Panc1 (cell line): ENCODE measurements around the gene GLI3. TPM values are rescaled to one million over a fixed set of nuclear protein-coding genes. Genes with fewer than 3 reads are reported as not detected.

ENCODE experiments used
- ATAC-seq: fragments of 200-7000 bp; cut with Tn5 transposase; 2 replicates; pipeline ENCODE4 v1.9.1; 2020; ENCODE audit warnings: mild to moderate bottlenecking, moderate library complexity
- BruUV-seq: library from RNA; stranded (reverse); fragments of 400-500 nt; replicated peaks from 2 replicates; lab custom pipeline; 2021; lab: Mats Ljungman, UMichigan
- CTCF ChIA-PET: fragments of 300-600 bp; sonication (Branson Sonifier 250); formaldehyde crosslinking; loops from one replicate; lab custom pipeline; 2022; ENCODE audit warnings: antibody characterized with exemption; lab: Charles Lee
- POLR2A ChIA-PET: fragments of 300-600 bp; sonication (Branson Sonifier 250); formaldehyde crosslinking; loops from one replicate; lab custom pipeline; 2022; ENCODE audit warnings: antibody characterized with exemption; lab: Charles Lee
- DNase-seq: peaks from one replicate; pipeline ENCODE4 v3.0.0-alpha.2; 2010; ENCODE audit warnings: low read depth, low spot score
- H3K27ac ChIP-seq: 2 replicates; pipeline ENCODE4 v1.5.1; 2011; ENCODE audit warnings: mild to moderate bottlenecking, low read length, inconsistent platforms
- H3K27me3 ChIP-seq: fragments of 200-500 bp; sonication (Bioruptor generic); 2 replicates; pipeline ENCODE4 v1.6.0; 2014; ENCODE audit warnings: low read length, inconsistent platforms; ENCODE audit not compliant: control insufficient read depth, insufficient read depth
- H3K36me3 ChIP-seq: fragments of 200-500 bp; sonication (Bioruptor generic); 2 replicates; pipeline ENCODE4 v1.5.1; 2014; ENCODE audit warnings: inconsistent platforms, mild to moderate bottlenecking, low read length, moderate library complexity; ENCODE audit not compliant: control insufficient read depth, insufficient read depth
- H3K4me1 ChIP-seq: 2 replicates; pipeline ENCODE4 v1.5.1; 2011; ENCODE audit warnings: inconsistent platforms, mild to moderate bottlenecking, low read length, moderate library complexity; ENCODE audit not compliant: control insufficient read depth, insufficient read depth
- H3K4me3 ChIP-seq, 2 experiments: 2 replicates each; pipeline ENCODE4 v1.5.1; 2011 to 2012; ENCODE audit warnings: low read depth in 2 of 2, low read length in 2 of 2, mild to moderate bottlenecking in 2 of 2, inconsistent platforms in 1 of 2, moderate library complexity in 1 of 2
- H3K9me3 ChIP-seq: fragments of 200-500 bp; sonication (Bioruptor generic); 2 replicates; pipeline ENCODE4 v1.5.1; 2014; ENCODE audit warnings: low read depth, mild to moderate bottlenecking, inconsistent platforms, low read length, moderate library complexity; ENCODE audit not compliant: control insufficient read depth, insufficient read depth
- CTCF ChIP-seq: fragments of 450-650 bp; IDR thresholded peaks from 2 replicates; pipeline ENCODE4 v1.5.1; 2017; ENCODE audit warnings: mild to moderate bottlenecking
- POLR2AphosphoS5 ChIP-seq: IDR thresholded peaks from 2 replicates; pipeline ENCODE4 v1.6.1; 2012; ENCODE audit warnings: mild to moderate bottlenecking, low read depth, low read length, moderate library complexity
- REST ChIP-seq, 2 experiments: IDR thresholded peaks; 2 replicates each; pipeline ENCODE4 v1.6.1; 2011 to 2012; ENCODE audit warnings: low read depth in 2 of 2, control low read depth in 1 of 2, low read length in 1 of 2, mild to moderate bottlenecking in 1 of 2, moderate library complexity in 1 of 2; ENCODE audit not compliant: insufficient read depth in 1 of 2
- SIN3A ChIP-seq: IDR thresholded peaks from 2 replicates; pipeline ENCODE4 v1.6.1; 2012; ENCODE audit warnings: low read depth, mild to moderate bottlenecking, low read length, moderate library complexity, borderline replicate concordance; ENCODE audit not compliant: insufficient read depth
- TCF7L2 ChIP-seq: IDR thresholded peaks from 2 replicates; pipeline ENCODE4 v1.6.1; 2011; ENCODE audit warnings: mild to moderate bottlenecking, low read depth, low read length, inconsistent platforms
- in situ Hi-C: cut with HindIII; loops from 2 replicates; pipeline ENCODE4 v1.10.0; 2016; ENCODE audit warnings: low sequenced_read_pairs, low pct_unique_long_range_greater_than_20kb
- intact Hi-C: fragments of 100-400 bp; cut with micrococcal nuclease; formaldehyde crosslinking; loops from one replicate; pipeline ENCODE4 v1.10.0; 2022; ENCODE audit not compliant: unreplicated experiment
- total RNA-seq: library from RNA; stranded (reverse); gene quantifications from one replicate; pipeline ENCODE4 v1.2.1, GENCODE V29; 2021; ENCODE audit not compliant: unreplicated experiment

Gene GLI3
- total RNA-seq, 1 experiment from 2014 or later: 3.7 TPM

- in situ Hi-C loops (no loop called here), intact Hi-C loops (no loop called here)
- no TSS peak for BruUV-seq
- no peak overlapping the region for H3K27ac ChIP-seq
- no peaks in the 10 kb centered on the region; the same call in 1 of the 2 replicates for H3K27me3 ChIP-seq
- no peak overlapping the region for H3K4me3 ChIP-seq
- no peaks in the 10 kb centered on the region for H3K4me1 ChIP-seq
- ChIA-PET POLR2A (no interaction called here), CTCF (no interaction called here)
- H3K36me3 ChIP-seq: no peaks in the 10 kb centered on the region
- no peaks in the 10 kb centered on the region for H3K9me3 ChIP-seq
- no peak for ATAC-seq
- TF ChIP-seq CTCF (no peak), REST (IDR thresholded peaks at IDR 0.05; ENCODE audit: insufficient read depth in 1 of 2, low read depth in 2 of 2, low read length in 1 of 2) (no peak), TCF7L2 (no peak), SIN3A (no peak), POLR2AphosphoS5 (no peak)
- DNase-seq: no peak
Measured at GRCh38 chr7:42027521-42027920, 209.5 kb downstream of the GLI3 start.

- no peaks in the 10 kb centered on the region; the same call in 1 of the 2 replicates for H3K27me3 ChIP-seq
- no TSS peak for BruUV-seq
- intact Hi-C loops (no loop called here), in situ Hi-C loops (no loop called here)
- H3K36me3 ChIP-seq: no peaks in the 10 kb centered on the region
- ATAC-seq (no peak), DNase-seq (no peak)
- no peak overlapping the region for H3K4me3 ChIP-seq
- CTCF ChIA-PET: no interaction called here
- H3K4me1 ChIP-seq: no peaks in the 10 kb centered on the region
- POLR2A ChIA-PET: interaction anchor here (0.6 kb wide), 1 partner anchor 13 kb away, joined by 3 read pairs; no protein-coding TSS in a partner anchor
- TF ChIP-seq REST (IDR thresholded peaks at IDR 0.05; ENCODE audit: insufficient read depth in 1 of 2, low read depth in 2 of 2, low read length in 1 of 2) (no peak), SIN3A (no peak), POLR2AphosphoS5 (no peak), CTCF (no peak), TCF7L2 (no peak)
- H3K27ac ChIP-seq: no peak overlapping the region
- no peaks in the 10 kb centered on the region for H3K9me3 ChIP-seq
Measured at GRCh38 chr7:42026622-42027197, 210.3 kb downstream of the GLI3 start.
